Measurements from ENCODE around the gene TRPM5. TPM values are rescaled to one million over a fixed set of nuclear protein-coding genes. Genes with fewer than 3 reads are reported as not detected.

Gene TRPM5
- total RNA-seq, 1 donor from 2014 or later, result not detected

DNA sequence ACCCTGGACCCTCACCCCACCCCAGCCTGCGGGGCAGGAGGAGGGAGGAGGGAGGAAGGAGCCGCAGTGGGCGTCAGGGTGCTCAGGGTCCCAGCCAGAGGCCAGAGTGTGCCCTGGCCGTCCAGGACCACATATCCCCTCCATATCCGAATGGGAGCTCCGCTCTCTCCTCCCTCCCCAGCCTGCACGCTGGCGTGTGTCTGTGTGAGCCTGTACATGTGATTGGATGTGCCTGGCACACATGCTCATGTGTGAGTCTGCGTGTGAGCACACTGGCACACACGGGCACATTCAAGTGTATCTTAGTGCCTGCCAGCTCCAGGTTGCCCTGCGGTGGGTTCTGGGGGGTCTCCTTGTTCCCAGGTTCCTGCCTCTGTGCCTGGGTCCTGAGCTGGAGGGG lies 35.6 kb downstream of the TRPM5 start:
- intact Hi-C loops (cut with micrococcal nuclease), result no loop called here

DNA sequence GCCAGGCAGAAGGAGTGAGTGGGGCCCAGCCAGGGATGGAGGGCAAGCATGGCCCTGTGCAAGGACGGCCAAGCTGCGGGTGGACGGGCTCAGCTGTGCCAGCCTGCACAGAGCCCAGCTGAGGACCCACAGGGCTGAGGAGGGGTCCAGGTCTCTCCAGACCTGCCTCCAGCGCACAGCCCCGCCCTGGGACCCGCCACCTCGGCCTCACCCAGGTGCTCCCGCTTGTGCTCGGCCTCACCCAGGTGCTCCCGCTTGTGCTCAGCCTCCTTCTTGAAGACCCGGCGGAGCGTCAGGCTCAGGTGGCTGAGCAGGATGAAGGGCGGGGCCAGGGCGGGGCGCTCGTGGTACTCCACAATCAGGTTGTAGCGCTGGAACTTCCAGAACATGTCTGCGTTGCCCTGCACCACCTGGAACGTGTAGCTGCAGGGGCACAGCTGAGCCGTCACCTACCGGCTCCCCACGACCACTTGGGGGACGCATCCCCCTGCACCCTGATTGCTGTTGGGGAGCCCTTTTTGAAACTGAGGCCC lies 37.4 kb downstream of the TRPM5 start:
- intact Hi-C loops (cut with micrococcal nuclease), result no loop called here

DNA sequence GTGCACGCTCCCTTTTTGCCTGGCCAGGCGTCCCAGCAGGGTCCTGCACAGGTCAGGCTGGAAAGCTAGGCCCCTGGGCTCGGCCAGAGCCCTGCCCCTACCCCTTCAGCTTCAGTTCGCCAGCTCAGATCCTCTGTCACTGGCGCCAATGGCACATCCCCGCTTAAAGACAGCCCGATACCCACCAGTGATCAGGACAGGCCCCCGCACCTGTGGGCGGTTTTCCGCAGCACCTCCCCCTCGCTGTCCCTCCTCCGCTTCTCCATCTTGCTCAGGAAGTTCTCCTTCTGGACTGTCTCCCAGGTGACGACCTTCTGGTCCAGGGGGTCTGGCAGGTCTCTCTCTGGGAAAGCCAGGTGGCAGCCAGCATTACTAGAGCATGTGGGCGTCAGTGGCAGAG lies 37.9 kb downstream of the TRPM5 start:
- intact Hi-C loops (cut with micrococcal nuclease), result no loop called here

DNA sequence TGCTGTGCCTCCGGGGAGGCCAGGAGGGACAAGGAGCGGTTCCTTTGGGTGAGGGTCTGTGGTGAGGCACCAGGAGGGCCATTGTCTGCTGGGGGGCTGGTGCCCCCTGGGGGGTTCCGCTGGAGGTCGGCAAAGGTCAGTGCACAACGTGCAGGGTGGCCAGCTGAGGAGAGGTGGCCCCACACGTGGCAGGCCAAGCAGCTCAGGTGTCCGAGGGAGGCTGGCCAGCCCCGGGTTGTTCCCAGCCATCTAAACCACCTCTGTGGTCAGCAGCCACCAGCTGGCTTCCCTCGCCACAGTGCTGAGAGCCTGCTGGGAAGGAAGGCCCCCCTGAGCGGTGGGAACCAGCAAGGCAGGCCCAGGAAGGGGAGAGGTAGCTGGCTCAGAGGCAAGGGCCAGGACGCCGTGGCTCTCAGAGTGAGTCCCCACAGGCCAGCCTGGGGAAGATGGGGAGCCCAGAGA lies 39.5 kb downstream of the TRPM5 start:
- intact Hi-C loops (cut with micrococcal nuclease), result loop anchor here (5.0 kb wide), 1 partner anchor 642 kb away; the partner anchor contains the start of gene CTSD

DNA sequence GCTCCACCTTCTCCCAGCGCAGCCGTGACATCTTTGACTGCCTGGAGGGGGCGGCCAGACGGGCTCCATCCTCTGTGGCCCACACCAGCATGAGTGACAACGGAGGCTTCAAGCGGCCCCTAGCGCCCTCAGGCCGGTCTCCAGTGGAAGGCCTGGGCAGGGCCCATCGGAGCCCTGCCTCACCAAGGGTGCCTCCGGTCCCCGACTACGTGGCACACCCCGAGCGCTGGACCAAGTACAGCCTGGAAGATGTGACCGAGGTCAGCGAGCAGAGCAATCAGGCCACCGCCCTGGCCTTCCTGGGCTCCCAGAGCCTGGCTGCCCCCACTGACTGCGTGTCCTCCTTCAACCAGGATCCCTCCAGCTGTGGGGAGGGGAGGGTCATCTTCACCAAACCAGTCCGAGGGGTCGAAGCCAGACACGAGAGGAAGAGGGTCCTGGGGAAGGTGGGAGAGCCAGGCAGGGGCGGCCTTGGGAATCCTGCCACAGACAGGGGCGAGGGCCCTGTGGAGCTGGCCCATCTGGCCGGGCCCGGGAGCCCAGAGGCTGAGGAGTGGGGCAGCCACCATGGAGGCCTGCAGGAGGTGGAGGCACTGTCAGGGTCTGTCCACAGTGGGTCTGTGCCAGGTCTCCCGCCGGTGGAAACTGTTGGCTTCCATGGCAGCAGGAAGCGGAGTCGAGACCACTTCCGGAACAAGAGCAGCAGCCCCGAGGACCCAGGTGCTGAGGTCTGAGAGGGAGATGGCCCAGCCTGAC lies 41.2 kb downstream of the TRPM5 start:
- intact Hi-C loops (cut with micrococcal nuclease), result loop anchor here (5.0 kb wide), 1 partner anchor 641 kb away; the partner anchor contains the start of gene CTSD

DNA sequence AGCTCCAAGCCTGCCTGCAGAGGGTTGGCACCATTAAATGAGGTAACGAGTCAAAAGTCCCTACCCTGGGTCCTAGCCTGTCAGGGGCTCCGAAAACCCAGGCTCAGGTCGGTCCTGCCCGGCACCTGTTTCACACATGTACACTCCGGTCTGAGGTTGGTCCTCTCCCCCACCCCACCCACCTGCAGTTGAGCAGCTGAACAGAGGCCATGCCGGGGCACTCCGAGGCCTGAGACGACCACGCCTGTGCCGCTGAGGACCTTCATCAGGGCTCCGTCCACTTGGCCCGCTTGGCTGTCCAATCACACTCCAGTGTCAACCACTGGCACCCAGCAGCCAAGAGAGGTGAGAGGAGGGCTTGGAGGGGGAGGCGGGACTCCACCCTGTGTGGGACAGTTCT lies 42.2 kb downstream of the TRPM5 start:
- intact Hi-C loops (cut with micrococcal nuclease), result loop anchor here (5.0 kb wide), 1 partner anchor 640 kb away; the partner anchor contains the start of gene CTSD

DNA sequence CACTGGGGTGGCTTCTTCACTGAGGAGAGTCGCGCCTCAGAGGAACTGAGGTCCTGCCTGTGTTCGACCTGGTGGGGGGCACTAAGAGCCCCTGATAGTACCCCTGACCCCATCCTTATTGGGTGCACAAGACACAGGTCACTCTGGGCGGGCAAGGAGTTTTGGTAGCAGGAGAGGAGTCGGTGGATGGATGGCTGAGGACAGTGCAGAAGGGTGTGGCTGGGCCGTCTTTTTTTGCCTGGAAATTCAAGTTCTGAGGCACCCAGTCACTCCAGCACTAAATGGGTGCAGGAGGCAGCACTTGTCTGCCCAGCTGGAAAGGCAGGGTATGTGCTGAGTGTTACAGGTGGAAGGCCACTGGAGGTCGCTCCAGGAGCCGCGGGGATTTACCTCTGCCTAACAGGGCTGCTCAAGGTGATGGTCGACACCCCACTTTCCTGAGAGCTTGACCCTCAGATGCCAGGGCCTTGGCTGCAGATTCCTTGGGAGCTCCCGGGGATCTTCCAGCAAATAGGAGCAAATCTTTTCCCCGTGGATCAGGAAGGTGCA lies 42.8 kb downstream of the TRPM5 start:
- intact Hi-C loops (cut with micrococcal nuclease), result loop anchor here (2.0 to 5.0 kb wide), 3 partner anchors 639 to 1895 kb away; partner anchors contain the start of genes CTSD, NUP98 and RNH1

DNA sequence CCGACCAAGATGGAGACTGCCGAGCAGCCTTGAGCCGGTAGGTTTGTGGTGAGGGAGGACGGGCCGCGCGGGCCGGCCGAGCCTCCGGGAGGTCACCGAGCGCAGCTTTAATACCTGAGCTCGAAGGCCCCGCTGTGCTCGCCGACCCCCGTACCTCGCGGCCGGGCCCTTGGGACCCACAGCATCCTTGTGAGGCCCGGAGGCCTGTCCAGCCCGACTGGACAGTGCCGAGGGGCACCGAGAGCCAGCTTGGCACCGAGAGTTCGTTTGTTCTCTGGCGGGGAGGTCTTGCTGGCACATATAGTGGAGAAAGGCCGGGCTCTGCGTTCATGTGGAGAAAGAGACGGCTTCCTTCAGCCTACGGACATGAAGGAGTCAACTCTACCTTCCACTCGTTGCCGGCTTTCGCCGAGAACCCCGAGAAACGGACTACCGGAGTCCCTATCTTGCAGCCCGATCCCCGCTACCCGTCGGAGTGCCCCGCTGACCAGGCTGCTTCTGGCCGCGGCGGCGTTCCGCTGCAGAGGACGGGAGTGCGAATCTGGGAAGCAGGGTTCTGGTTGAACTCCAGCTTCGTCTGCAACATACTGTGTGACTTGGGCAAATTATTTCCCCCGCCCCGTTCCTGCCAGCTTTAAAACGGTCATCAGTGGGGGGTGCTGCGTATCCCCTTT lies 43.4 kb downstream of the TRPM5 start:
- intact Hi-C loops (cut with micrococcal nuclease), result loop anchor here (1.0 to 5.0 kb wide), 17 partner anchors 18 to 1894 kb away; partner anchors contain the start of genes CD81, CDKN1C, CTSD and LSP1

DNA sequence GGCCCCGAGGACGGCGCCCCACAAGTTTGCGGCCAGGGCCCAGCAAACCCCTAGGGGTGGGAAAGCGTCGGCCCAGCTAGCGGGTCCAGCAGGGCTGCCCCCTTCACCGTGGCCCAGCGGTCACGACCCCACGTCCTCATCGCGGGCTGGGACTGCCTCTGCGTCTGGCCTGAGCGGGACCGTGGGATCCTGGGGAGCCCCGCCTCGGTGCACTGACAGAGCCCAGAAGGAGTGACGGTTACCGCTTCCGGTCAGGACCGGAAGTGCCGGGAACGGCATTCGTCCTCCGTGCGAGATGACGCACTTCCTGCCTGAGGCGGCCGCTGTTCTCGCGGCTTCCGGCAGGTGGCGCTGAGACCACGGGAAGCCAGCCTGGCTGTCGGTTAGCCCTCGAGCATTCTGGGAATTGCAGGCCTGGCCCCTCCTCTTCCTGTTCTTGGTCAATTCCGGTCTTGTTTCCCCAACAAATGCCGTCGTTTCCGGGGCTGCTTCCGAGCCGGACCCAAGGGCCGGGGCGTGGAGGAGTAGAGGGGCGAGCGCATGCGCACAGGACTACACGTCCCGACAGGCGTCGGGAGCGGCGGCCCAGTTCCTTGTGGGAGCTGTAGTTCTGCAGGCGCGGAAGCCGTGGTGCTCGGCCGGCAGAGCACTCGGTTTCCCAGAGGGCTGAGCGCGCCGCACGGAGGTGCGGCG lies 44.1 kb downstream of the TRPM5 start, which contains the start of gene TSSC4:
Gene TSSC4, plus strand, starts transcription at position 682 of the 693 bp plus-strand sequence. CDS start 1,884 bp downstream, outside the sequence.
- intact Hi-C loops (cut with micrococcal nuclease), result loop anchor here (1.0 to 5.0 kb wide), 17 partner anchors 19 to 1893 kb away; partner anchors contain the start of genes CD81, CDKN1C, CTSD and LSP1

DNA sequence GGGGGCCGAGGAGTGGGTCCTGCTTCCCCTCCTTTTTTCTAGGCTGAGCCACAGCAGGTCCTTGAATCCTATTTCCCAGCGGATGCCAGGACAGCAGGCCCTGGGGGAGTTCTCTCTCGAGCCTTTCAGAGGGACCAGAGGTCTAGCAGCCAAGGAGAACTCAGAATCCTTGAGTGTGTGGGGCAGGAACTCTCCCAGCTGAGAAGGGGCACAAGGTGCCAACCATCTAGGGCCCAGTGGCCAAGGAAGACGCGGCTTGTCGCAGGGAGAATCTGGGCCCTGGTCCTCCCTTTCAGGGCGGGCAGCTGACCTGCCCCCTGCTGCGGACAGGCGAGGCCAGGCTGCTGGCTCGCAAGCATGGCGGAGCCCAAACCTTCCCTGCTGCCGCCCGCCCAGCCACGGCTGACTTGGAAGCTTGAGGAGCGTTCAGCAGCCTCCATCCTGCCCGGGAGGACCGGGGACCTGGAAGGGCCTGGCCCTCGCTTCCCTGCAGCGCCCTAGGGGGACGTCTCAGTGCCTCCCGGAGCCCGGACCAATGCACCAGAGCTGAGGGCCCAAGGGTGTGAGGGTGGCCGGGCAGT lies 44.7 kb downstream of the TRPM5 start:
- intact Hi-C loops (cut with micrococcal nuclease), result loop anchor here (1.0 to 5.0 kb wide), 17 partner anchors 20 to 1893 kb away; partner anchors contain the start of genes CD81, CDKN1C, CTSD and LSP1

DNA sequence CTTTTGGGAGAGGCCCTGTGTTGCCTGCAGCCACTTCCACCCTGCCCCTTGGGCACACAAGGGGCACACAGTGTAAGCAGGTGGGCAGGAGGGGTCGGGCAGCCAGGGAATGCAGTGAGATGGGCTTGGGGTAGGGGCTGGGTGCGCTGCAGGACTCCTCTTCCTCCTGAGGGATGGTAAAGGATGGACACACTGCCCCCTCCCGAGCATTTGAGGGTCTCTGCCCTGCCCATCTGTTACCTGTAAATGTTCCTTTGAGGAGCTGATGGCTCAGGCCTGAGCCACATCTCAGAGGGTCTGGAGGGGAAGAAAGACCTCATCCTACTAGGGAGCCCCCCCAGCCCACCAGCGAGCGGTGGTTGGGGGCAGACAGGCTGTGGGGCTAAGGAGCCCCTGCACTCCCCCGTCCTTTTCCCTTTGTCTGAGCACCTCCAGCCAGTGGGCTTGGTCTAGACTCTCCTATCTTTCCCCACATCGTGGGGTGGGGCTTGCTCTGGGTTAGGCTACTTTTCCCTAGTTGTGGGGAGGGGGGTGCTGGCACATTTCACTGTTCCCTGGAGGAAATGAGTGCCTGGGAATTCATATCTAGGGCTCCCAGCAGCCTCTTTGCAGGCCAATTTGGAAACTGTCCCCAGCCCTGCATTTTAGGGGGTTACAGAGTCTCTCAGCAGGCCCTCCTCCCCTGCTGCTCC lies 45.5 kb downstream of the TRPM5 start:
- intact Hi-C loops (cut with micrococcal nuclease), result no loop called here

DNA sequence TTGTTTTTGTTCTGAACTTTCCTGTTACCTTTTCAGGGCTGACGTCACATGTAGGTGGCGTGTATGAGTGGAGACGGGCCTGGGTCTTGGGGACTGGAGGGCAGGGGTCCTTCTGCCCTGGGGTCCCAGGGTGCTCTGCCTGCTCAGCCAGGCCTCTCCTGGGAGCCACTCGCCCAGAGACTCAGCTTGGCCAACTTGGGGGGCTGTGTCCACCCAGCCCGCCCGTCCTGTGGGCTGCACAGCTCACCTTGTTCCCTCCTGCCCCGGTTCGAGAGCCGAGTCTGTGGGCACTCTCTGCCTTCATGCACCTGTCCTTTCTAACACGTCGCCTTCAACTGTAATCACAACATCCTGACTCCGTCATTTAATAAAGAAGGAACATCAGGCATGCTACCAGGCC lies 47.3 kb downstream of the TRPM5 start:
- intact Hi-C loops (cut with micrococcal nuclease), result no loop called here

DNA sequence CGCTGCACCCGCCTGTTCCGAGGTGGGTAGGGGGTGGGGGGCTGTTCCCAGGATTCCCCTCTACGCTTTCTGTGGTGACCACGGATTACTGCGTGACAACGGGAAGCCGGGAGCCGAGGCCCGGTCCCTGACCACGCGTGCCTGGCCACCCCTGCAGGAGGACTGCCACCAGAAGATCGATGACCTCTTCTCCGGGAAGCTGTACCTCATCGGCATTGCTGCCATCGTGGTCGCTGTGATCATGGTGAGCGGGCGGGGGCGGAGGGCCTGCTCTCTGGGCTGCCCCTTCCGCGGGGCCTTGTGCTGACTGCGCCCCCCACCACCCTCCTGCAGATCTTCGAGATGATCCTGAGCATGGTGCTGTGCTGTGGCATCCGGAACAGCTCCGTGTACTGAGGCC lies 47.8 kb downstream of the TRPM5 start:
- intact Hi-C loops (cut with micrococcal nuclease), result no loop called here

DNA sequence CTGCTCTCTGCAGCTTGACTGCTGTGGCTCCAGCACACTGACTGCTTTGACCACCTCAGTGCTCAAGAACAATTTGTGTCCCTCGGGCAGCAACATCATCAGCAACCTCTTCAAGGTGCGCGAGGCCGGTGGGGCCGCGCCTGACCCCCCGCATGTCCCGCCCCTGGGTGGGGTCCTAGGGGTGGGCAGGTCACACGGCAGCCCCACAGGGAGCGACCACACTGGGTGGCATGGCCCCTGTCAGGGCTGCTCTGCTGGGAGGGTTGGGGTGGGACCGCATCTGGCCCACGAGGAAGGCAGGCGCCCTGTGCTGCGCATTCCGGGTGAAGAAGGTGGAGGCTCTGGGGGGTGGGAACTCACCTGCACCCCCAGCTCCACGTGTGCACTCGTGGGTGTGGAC lies 48.5 kb downstream of the TRPM5 start:
- intact Hi-C loops (cut with micrococcal nuclease), result no loop called here

DNA sequence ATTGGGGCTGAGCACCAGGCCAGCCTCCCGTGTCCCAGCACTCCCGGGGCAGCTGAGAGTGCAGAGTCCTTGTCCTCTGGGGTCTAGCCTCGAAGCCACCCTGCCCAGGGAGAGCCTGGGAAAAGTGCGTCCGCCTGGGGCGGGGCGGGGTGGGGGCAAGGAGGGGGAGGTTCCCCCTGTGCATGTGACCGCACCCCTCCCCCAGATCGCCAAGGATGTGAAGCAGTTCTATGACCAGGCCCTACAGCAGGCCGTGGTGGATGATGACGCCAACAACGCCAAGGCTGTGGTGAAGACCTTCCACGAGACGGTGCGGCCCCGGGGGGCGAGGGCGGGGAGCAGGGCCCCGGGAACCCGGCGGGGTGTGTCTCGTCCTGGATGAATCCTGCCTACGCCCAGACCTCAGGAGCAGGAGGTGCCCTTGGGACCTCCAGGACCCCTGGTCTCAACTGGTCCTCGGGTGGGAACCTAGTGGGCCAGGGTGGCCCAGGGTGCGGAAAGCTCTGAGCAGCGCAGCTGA lies 49.0 kb downstream of the TRPM5 start:
- intact Hi-C loops (cut with micrococcal nuclease), result no loop called here

DNA sequence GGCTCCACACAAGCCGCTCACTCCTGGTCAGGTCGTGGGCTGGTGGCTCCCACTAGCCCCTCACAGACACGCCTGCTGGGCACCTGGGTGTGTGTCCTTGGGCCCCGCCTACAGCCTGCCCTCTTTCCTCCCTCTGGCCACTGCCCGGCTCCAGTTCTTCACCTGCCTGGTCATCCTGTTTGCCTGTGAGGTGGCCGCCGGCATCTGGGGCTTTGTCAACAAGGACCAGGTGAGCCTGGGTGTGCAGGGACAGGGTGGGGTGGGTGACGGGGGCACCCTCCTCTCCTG lies 49.6 kb downstream of the TRPM5 start:
- intact Hi-C loops (cut with micrococcal nuclease), result no loop called here

Data from T-helper 1 cell treated with Interleukin-12 subunit alpha and Interleukin-12 subunit beta and Interleukin-4 antibody, amounts not matched to agents 30 ng/mL and 1 ng/mL, for 36 hours (primary cell).